Fibroblast of peridontal ligament (primary cell): ENCODE results near the gene SRPX.

Source experiments
- DNase-seq: peaks from one replicate; pipeline ENCODE4 v3.0.0-alpha.2; 2010; ENCODE audit errors: extremely low read depth

Gene SRPX

DNA sequence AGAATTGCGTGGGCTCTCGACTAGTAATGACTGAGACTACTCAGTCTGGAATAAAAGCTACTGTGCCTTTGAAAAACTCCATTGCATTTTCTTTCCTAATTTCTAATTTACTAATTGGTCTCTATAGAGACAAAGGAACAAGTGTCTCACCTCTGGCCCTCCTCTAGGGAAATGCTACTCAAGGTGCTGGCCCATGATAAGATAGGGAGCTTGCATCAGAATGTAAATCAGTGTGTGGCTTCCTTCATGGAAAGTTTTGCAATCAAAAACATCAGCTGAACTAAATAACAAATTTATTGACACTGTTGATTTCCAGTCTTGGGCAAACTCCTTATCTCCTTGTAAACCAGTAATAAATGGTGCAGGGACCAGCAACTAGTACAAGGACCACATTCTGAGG, 81.8 kb downstream of the SRPX start:
- DNase-seq, result no peak

DNA sequence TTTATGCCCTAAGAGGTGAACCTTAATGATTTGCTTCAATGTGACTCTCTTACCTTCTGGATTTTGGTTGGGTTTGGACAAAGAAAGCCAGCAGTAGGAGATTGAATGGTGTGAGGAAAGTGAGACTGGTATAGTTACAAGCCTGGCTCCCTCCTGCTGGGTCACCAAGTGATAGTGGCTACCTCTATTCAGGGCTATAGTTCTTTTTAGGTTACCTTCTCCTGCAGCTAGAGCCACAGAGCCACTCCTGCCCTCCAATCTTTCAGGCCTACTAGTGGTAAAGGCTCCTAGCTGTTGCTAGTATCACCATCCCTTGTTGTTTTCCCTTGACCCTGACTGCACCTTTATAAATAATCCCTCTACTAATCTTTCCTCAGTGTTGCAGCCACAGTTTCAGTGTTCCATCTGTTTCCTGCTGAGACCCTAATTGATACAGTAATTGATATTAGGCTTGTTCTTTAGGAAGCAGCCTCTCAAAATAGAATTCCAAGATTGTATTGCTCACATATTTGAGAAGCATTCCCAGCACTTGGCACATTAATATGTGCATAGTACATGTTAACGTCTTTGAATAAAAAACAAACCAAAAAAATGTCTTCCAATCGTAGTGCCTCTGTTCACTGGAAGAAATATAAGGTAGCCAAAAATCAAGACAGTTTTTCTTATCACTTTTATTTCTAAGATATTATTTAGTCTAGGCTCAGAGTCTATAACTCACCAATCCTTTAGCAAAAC, 82.3 kb downstream of the SRPX start:
- DNase-seq, result no peak

DNA sequence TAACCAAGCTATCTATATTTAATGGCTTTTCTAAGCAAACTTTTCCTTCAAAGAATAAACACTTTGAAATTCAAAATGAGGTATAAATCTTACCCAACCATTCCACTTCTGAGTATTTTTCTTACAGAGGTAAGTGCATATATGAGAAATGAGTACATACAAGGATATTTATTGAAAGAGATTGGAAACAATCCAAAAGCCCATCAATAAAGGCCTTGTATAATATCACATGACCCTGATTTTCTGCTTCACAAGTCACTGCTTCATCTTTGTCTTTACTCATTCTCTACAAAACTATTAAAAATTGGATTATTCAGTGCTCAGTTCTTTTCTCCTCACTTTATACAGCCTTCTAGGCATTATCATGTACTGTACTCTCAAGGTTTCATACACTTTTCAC, 91.3 kb downstream of the SRPX start:
- no peak for DNase-seq

DNA sequence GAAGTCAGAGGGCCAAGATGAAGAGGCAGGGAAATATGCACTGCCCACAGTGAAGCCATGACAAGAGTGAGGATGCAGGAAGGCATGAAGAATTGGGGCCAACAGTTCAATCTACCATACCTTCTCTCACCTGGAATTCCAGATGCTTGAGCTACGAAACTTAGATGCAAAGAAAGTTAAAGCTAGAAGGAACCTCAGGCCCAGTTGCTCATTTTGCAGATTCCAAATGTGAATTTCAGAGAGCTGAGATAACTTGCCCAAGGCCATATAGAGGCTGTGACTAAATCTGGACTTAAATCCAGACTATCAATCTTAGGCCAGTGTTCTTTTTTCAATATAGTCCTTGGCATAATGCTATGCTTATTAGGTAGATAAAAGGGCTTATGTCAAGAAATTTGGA, 92.7 kb downstream of the SRPX start:
- no peak for DNase-seq

DNA sequence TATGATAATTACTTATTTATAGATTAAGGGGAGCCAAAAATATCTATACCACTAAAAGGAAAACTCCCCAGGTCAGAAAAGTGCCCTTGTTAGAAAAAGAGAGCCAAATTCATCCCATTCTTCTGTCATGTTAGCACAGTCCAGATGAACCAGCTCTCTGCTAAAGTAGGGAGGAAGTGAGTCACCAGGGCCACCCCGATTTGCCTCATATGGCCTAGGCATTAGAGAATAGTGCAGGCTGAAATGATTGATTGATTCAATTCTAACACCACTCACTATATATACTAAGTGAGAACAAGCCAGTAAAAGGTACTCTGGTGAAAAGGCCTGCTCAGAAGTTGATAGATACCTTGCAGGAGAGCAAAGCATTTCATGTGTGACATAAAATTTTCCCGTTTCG, 94.5 kb downstream of the SRPX start:
- no peak for DNase-seq

DNA sequence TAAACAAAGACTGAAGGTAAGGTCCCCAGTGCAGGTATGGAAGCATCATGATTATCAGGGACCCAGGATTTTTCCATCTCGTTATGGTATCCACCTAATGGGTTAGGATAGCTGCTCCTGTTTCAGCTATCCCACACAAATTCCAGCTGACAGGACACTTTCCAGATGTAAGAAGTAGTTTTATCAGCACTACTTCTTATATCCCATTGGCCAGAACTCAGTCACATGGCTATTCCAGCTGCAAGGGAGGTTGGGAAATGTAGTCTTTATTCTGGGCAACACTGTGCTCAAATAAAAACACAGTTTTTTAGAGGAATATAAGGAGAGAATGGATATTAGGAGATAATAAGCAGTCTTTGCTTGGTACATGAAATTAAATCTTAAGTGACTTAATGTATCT, 96.7 kb downstream of the SRPX start:
- DNase-seq, result no peak

DNA sequence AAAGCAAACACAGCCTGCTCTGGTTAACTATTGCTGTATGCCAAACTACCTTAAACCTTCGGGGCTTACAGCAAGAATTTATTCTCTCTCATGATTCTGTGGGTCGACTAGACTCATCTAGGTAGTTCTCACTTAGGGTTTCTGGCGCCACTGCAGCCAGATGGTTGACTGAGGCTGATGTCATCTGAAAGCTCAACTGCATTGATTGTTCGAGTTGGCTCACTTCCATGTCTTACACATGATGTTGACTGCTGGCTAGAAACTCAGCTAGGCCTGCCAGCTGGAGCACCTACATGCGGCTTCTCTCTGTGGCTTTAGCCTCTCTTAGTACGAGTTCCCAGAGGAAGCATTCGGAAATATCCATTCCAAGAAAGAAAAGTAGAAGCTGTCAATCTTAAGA, 103.2 kb downstream of the SRPX start:
- no peak for DNase-seq

DNA sequence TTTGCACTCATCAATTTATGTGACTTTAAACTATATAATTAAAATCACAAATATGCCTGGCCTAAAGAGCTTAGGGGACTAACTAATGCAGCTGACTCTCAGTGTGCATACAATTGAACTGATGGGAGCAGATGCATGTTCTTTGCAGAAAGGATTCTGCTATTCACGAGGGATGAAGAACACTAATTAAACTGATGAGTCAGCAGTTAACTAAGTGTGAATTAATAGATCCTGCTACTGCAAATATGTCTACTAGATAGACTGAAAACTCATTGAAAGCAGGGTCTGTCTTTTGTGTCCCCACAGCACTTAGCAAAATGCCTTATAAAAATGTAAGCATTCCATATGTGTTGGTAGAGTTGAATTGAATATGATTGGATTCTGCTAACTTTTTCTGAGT, 104.0 kb downstream of the SRPX start:
- DNase-seq, result no peak

DNA sequence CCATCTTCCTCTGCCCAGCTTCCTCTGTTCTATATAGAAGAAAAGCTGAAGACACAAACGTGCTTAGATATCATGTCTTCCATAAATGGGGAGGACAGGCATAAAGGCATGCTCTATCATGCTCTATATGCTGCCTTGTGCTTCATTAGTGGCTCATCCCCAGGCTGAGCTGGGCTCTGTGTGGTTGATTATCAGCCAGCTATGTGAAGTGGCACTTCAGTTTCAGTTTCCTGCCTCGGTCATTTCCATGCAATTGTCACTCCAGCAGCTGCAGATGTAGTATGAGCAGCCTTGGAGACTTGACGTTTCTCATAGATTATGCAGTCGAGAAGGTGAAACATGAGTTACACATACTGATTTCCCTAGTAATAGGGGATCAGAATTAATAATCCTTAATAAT, 108.1 kb downstream of the SRPX start:
- no peak for DNase-seq

DNA sequence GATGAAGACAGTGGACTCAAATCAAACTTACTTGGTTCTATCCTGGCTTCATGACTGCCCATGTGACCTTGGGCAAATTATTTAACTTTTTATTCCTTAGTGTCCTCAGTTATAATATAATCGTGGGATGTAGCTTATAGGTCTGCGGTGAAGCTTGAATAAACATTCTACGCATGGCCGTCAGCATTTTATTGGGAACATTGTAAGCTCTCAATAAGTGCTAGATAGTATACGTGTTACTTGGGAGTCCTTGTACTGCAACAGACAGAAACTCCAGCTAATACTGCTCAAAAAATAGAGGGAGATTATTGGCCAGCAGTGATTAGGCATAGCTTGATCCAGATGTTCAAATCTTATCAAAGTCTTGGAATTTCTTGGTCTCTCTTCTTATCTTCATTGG, 109.5 kb downstream of the SRPX start:
- DNase-seq, result no peak

DNA sequence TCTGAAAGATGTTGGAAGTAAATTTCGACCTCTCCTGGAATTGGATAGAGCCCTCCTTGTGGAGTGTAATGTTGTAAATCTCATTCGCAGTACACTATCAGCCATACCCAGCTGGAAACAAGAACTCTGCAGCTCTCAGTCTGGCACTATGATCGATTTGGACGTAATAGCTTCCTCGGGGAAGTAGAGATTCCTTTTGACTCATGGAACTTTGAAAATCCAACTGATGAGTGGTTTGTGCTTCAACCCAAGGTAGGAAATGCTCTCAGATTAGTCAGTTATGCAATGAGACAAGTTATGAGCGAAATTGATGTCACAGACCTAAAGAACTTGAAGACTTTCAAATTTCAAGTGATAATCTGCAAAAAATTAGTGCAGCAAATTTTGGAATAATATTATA, 110.4 kb downstream of the SRPX start:
- DNase-seq, result peak; percentile 4

DNA sequence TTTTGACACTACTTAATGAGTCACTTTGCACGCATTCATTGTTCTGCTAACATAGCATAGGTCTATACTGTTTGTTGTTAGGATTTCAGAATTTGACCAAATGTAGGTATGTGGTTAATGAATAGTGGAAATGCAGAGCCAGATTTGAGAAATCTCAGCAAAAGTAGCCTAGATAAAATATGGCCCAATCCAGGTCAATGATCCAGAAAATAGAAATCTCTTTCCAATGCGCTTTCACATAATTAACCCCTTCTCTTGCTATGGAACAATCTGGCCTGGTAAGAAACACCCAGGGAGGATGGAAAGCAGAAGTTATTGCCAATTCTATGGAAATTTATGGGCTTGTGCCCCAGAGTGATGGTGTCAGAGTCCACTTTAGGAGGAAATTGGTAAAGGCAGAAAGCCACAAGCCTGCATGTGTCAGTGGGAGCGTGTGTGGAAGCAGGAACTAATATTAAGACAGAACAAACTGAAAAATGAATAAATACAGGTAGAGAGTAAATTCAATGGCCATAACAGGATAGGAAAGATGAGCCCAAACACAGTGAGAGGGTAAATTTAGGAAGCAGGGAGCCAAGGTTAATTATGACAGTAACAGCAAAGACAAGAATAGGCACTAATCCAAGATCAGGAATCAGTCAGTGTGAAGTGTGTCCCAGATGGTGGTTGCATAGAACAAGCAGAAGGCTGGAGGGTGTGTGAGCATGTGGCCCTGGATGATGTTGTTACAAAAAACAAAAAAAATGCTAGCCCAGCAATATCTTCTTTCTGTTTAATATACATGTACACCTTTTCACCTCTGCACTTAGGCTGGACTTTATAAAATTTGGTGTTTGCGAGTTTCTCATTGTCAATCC, 111.4 kb downstream of the SRPX start:
- no peak for DNase-seq

DNA sequence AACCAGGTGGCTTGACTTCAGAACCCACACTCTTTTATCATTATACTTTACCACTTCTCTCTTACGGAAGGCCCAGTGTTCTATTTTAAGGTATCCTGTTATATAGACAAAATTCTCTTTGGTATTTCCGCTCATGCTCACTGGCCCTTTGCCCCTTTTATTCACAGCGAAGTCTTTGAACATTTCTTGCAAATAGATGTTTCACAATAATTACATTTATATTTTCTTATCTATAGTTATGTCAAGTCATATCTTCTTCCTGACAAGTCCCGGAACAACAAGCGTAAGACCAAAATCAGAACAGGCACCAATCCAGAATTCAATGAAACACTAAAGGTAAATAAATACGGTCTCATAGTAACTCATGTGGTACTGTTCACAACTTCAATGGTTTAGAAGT, 112.3 kb downstream of the SRPX start:
- DNase-seq, result no peak

DNA sequence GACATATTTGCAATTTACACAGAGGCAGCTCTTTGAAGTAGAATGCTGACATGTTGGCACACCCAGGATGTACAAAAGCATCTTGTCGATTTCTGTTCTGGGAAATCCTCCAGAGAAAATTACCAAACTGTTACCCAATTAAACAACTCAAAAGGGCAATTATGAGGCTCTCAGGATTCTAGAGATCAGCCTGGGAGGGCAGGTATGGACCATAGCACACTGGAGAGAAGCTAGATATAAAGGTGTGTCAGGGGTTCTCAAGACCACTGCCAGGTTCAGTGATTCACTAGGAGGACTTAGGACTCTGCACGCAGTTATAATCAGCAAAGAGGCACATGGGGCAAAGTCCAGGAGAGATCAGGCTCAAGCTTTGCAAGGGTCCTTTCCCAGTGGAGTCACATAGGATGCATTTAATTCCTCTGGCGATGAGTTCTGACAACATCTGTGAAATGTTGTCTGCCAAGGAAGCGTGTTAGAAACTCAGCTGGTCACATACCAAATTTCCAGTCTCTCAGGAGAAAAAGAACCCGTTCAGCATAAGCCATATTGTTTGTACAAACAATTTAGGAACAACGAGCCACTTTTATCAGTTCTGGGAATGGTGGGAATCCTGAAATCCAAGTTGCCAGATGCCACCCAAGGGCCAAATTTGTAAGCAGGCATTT, 113.5 kb downstream of the SRPX start:
- peak; percentile 31 for DNase-seq

DNA sequence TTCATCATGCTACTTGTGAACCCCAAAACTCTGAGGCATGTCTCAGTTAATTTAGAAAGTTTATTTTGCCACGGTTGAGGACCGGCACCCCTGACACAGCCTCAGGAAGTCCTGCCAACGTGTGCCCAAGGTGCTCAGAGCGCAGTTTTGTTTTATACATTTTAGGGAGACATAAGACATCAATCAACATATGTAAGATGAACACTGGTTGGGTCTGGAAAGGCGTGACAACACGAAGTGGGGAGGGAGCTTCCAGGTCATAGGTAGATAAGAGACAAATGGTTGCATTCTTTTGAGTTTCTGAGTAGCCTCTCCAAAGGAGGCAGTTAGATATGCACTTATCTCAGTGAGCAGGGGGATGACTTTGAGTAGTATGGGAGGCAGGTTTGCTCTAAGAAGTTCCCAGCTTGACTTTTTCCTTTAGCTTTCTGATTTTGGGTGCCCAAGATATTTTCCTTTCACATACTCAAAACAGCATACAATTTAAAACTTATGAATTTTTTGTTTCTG, 115.4 kb downstream of the SRPX start:
- DNase-seq, result no peak

DNA sequence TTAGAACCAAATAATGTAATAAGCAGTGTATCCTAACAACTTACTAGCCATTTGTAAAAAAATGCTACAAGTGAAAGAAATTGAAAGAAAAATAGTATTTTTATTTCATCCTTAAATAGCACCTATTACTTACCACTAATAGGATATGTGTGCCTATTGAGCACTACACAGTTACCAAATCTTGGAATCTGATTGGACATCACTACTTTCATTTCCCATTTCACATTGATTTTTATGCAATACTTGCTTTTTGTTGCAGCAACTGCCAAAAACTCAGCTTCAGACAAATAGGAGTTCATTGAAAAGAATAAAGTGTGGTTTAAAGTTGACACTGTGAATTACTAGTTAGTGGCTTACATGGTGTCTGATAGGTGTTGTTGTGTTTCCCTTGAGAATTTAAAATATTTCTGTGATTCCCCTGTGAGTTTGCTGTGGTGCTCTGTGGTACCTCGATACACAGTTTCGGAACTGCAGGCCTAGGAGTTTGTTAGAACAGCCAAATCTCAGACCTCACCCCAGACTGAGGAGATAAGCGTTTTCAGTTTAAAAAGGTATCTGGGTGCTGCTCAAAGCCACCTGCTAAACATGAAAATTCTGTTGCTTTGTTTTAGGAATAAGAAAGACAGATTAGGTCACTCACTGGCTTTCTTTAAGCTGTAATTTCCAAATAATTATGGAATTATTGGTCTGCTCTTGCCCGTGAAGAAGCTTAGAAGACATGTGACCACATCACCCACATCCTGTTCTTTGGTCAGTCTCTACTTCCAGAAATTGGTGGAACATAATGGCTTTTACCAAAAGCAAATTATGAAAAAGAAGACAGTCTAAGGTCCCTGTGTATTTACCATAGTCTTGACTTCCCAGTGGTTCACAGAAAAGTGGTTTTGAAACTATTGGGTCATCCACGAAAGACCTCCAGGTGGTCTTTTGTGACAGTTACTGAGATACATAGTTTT, 116.5 kb downstream of the SRPX start:
- no peak for DNase-seq

DNA sequence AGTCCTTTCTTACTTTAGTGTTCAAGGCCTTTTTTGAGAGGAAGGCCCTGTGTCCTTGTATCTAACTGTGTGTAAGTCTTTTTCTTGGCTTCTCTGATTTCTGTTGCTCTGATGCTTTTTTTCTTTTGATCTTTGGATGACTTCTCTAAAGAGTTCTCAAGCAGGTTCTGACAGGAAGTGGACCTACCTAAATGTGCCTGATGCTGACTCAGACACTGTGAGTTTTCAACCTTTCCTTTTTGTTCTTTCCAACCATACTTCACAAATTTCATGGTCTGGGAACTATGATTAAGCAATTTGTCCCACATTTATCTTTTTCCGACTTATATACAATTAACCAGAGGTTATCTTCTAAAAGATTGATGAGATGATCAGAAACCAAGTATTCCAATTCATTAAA, 117.8 kb downstream of the SRPX start:
- no peak for DNase-seq

DNA sequence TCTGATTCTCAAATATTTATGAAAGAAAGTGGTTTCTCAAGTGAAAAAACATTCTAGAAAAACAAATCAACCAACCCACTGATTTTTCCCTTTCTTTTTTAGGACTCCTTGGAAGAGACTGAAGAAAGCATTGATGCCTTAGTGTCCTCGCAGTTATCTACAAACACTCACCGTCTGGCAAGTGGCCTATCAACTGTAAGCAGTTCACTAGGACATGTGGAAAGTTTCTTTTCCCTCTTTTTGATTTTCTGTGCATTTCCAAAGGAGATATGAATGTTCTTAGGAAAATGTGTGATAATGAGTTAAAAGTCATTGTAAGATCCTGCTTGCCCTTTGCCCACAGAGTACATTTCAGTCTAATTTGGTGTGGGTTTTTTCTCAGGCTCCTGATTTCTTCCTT, 118.4 kb downstream of the SRPX start:
- DNase-seq, result no peak

DNA sequence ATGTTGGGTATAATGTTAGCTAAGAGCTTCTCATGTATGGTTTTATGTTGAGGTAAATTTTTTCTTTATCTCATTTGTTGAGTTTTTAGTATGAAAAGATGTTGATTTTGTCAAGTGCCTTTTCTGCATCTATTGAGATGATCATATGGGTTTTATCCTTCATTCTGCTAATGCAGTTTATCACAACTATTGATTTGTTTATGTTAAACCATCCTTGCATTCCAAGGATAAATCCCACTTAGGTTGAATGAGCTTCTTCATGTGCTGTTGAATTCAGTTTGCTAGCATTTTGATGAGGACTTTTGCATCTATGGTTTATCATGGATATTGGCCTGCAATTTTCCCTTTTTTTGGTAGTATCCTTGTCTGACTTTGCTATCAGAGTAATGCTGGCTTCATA, 121.0 kb downstream of the SRPX start:
- DNase-seq, result no peak
